WI38 (cell line): Measurements from ENCODE around the gene AKAP13.

Experiments
- H3K4me3 ChIP-seq: 2 replicates; pipeline ENCODE4 v1.5.1; 2011; ENCODE audit warnings: low read depth, mild to moderate bottlenecking, control low read depth, low read length
- CTCF ChIP-seq: IDR thresholded peaks from 2 replicates; pipeline ENCODE4 v1.5.1; 2012; ENCODE audit warnings: low read depth, mild to moderate bottlenecking, control low read depth, low read length

The AKAP13 gene

GRCh38 chr15:85681386-85681785 is 301.0 kb downstream of the AKAP13 start:
- H3K4me3 ChIP-seq, result no peak overlapping the region
- no peak for TF ChIP-seq CTCF

- no peak for TF ChIP-seq CTCF
- no peak overlapping the region for H3K4me3 ChIP-seq
Observed at GRCh38 chr15:85684174-85684710, 303.8 kb downstream of the AKAP13 start.

GRCh38 chr15:85685356-85685755 is 305.0 kb downstream of the AKAP13 start:
- no peak overlapping the region for H3K4me3 ChIP-seq
- TF ChIP-seq CTCF, result no peak

- TF ChIP-seq CTCF, result no peak
- no peak overlapping the region for H3K4me3 ChIP-seq
Observed at GRCh38 chr15:85687329-85687728, 306.9 kb downstream of the AKAP13 start.

DNA sequence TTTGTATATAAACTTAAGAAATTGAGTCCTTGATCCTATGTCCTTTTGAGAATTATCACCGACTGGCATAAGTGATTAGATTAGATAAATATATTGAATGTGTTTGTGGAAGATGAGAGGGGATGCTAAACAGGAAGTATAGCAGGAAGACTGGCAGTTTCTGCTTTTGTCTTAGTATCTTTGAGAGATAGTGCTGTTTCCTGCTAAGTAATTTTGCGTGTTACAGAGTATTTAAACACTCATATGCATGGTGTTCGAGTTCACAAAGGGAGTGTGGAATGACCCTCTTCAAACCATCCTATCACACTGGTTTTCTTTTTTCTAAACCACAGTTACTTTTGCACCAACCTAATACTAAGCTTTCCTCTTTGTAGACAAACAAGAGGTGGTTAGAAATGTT is 308.3 kb downstream of the AKAP13 start:
- TF ChIP-seq CTCF, result no peak
- H3K4me3 ChIP-seq, result no peak overlapping the region

DNA sequence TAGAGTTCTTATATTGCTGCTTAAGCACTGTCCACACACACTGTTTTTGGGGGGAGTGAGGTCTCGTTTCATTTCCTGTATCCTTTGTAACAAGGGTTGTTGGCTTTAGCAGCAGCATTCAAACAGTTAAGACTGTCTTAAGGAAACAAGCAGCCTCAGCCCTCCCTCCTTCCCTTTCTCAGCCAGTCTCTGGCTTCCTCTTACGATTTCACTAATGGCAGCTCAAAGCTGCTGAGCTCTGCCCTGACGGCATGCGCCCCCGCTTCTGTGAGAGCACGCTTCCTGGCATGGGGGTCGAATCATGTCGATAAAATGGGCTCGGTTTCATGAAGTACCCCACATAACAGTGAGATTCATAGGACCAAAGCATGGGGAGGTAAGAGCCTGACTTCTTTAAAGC is 309.3 kb downstream of the AKAP13 start:
- TF ChIP-seq CTCF, result no peak
- peak overlapping the region; percentile 19 for H3K4me3 ChIP-seq

DNA sequence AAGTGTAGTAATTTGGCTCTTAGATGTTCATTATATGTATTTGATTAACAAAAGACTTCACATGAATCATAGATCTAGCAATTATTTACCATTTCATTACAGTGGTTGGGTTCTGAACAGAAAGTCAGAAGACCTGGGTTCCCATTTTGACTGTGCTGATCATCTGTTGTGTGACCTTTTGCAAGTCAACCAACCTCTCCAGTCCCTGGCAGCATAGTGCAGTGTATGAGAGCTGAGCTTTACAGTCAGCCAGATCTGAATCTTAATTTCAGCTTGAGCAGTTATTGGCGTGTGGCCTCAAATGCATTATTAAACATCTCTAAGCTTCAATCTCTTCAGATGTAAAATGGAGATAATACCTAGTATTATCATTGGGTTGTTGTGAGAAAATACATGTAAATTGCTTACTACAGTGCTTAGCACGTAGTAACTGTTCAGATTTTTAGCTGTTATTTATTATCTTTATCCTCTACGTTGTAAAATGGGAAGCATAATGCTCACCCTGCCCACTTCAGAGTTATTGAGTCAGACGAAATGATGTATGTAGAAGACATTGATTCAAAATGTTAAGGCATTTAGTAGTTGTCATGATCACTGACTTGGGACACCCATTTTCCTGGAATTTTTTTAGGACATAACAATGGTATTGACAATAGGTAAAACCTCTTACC is 310.3 kb downstream of the AKAP13 start:
- TF ChIP-seq CTCF, result no peak
- H3K4me3 ChIP-seq, result no peak overlapping the region
